NCI-H1105 (cell line): ENCODE results near the gene SEMA5A.

ENCODE experiments used
- DNase-seq: peaks from one replicate; lab custom pipeline; 2025; lab: John Stamatoyannopoulos, UW

Gene SEMA5A

GRCh38 chr5:9395706-9396105 lies 150.2 kb downstream of the SEMA5A start:
- no peak for DNase-seq

DNA sequence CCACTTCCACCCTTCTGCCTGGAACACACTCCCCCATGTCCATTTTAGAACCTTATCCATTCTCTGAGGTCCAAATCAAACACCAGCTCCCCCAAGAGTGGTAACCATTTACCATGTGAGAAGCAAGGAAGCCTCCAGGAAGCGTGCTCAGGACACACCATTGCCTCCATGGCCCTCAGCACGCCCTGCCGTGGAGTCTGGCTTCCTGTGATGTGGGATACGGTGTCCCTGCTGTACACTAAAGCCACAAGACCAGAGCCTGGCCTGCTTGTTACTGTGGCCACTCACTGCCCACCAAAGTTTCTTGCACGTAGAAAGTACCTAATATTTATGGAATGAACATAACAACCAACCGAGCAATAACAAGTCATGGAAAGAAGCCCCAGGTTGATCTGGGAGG lies 151.7 kb downstream of the SEMA5A start:
- no peak for DNase-seq

DNA sequence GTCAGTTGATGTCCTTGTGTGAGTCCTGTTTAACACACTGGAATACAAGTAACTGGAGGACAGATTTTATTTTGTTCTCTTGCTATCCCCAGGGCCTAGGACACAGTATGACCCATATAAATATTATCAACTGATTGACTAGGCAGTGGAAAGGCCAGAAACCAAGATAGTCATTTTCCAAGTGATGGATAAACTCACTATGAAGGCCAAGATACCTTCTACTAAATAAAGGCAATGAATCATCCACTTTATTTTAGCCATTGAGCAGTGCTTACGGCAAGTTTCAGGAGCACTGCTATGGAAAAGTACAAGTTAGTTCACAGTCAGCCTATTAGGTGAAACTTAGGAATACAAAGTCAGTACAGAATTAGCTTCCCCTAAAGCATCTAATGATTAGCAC lies 153.2 kb downstream of the SEMA5A start:
- DNase-seq, result no peak

DNA sequence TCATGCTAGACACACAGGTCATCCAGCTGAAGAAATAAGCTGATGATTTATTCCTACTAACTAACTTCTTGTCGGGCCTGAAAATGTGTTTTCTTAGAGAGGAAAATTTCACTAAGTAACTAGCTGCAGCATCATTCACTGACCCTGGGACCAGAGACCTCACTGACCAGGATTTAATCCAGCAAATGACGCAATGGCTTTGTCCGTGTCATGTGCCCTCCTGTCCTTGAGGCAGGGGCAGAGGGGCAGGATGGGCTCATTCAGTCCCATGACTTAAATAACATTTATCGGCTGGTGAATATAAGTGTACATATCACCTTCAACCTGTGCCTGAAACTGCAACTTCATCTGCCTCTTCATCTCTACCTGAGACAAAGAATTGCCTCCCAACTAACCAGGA lies 154.8 kb downstream of the SEMA5A start:
- DNase-seq, result no peak

- DNase-seq, result no peak
Observed at GRCh38 chr5:9390113-9390512, 155.8 kb downstream of the SEMA5A start.

GRCh38 chr5:9388941-9389674 lies 156.8 kb downstream of the SEMA5A start:
- no peak for DNase-seq

GRCh38 chr5:9387879-9388278 lies 158.0 kb downstream of the SEMA5A start:
- DNase-seq, result no peak

- no peak for DNase-seq
Observed at GRCh38 chr5:9386945-9387344, 158.9 kb downstream of the SEMA5A start.

DNA sequence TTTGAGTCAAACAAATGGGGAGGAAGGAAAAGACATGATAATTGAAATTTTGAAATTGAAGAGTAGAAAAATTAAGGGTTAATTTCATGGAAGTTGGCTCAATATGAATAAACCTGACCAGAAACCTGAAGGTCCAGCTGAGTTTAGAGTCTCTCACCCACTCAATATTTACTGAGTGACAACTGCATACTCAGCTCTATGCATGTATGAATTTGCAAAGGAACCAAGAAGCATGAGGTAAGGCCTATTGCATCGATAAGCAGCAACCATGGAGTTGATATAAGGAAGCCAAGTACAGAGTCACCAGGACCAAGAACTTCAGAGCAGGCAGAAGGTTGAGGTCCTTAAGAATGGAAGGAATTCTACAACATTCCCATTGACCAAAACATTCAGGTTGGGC lies 163.4 kb downstream of the SEMA5A start:
- DNase-seq, result no peak

GRCh38 chr5:9381464-9381863 lies 164.4 kb downstream of the SEMA5A start:
- DNase-seq, result no peak

GRCh38 chr5:9380109-9380508 lies 165.8 kb downstream of the SEMA5A start:
- DNase-seq, result no peak

GRCh38 chr5:9376363-9377117 lies 169.3 kb downstream of the SEMA5A start:
- no peak for DNase-seq

DNA sequence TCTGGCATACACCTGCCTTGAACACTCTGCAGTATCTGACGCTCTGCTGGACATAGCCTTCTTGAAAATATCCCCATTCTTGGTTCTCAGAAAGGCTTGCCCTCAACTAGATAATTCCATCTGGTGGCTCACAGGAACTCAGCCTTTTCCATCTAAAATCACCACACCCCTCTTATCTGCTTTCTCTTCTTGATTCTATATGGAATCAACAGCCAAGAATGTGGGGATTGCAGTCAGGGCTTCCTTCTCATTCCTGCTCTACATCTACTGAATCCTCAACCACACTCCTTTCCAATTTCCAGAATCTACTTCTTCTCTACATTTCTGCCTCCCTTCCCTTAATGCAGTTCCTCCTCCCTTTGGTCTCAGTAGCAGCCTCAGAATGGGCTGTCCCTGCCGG lies 170.1 kb downstream of the SEMA5A start:
- no peak for DNase-seq

DNA sequence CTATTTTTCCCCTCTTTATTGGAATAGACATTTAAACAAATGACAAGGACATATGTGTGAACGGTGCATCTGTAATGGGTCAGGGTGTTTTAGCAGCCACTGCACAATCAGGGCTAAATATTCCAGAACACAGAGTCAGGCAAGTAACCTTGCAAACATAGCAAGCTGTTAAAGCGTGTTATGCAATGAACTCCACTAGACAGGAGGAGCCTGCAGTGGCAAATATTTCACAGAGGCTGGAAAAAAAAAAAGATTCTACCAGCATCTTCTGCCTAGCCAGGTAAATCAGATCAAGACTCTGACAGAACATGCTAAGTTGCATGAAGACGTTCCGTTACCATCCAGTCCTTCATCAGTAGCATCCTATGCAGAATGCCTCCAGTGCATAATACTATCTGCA lies 171.8 kb downstream of the SEMA5A start:
- no peak for DNase-seq

DNA sequence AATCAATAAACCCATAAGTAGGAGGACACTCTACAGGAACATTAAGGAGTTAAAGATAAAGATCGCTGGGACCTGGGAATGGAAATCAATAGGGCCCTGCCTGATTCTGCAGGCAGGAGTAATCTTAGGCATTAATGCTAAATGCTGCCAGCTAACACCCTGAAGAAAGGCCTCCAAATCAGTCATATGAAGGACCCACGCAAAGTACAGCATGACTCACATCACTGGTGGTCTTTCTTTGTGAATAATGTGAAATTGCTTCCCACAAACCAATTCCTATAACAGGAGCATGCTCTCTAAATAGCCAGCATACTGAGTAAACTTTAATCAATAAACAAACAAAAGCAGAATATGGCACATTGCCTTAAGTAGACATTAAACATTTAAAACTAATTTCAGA lies 172.3 kb downstream of the SEMA5A start:
- no peak for DNase-seq

DNA sequence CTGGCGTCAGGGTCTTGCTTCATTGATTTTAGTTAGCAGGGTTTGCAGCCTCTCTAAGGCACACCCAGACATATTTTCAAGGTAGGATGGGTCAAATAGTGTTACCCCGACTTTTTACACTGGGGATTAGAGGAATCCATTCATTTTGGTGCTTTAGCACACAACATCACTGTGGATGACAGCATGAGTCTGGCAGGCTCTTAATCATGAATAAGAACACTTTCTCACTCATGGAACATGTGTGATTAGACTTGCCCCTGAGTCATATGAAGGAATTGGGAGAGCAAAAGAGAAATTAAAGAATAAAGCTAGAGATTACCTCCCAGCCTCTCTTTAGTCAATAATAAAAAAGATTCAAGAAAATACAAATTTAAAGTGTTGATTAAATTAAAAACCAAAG lies 175.6 kb downstream of the SEMA5A start:
- DNase-seq, result no peak

- DNase-seq, result no peak
Observed at GRCh38 chr5:9365512-9365911, 180.4 kb downstream of the SEMA5A start.

DNA sequence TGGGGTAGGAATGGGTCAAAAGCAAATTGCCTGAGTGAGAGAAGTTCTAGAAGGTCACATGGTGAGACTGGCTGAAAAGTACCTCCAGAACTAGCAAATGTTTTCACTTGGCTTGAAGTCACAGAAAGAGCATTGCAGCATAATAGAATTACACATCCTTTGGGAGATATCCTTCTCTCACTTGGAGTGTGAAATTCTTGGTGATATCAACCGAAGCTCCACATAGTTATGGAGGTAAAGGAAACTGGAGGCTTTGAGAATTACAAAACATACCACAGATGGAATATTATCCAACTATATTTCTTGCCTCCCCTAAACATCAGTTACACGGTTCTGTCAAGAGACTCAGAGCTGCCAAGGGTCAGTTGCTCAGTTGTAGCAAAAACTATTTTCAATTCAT lies 182.4 kb downstream of the SEMA5A start:
- DNase-seq, result no peak

- DNase-seq, result no peak
Observed at GRCh38 chr5:9363026-9363425, 182.8 kb downstream of the SEMA5A start.

- DNase-seq, result no peak
Observed at GRCh38 chr5:9362600-9362999, 183.3 kb downstream of the SEMA5A start.

- DNase-seq, result peak; percentile 8
Observed at GRCh38 chr5:9361835-9362234, 184.0 kb downstream of the SEMA5A start.

DNA sequence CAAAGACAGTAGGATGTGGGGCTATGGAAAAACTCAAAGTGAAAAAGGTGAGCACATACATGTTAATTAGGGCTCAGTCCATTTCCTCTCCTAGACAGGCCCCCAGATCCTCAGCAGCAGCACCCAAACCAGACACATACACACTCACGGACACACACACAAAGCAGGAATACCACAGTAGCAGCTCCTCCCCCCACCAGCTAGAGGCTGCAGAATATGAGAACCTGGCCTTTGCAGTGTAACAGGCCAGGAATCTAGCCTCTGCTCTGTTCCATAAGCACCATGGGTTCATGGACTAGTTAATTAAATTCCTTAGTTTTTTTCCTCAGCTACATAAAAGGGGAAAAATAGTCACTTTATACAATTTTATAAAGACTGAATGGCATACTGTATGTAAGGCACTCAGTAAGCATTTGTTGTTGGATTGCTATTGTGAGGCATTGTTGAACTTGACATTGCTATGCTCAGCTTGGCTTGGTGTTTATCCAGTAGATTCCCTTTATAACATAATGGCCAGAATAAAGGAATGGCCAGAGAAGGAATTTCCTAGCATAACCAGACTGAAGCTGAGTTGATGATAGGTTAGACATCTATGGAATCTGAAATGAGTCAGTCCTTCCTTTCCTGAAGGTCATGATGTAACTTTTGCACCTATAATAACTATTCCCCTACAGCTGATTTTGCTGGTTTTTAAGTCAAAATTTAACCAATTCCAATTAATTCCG lies 186.8 kb downstream of the SEMA5A start:
- no peak for DNase-seq

DNA sequence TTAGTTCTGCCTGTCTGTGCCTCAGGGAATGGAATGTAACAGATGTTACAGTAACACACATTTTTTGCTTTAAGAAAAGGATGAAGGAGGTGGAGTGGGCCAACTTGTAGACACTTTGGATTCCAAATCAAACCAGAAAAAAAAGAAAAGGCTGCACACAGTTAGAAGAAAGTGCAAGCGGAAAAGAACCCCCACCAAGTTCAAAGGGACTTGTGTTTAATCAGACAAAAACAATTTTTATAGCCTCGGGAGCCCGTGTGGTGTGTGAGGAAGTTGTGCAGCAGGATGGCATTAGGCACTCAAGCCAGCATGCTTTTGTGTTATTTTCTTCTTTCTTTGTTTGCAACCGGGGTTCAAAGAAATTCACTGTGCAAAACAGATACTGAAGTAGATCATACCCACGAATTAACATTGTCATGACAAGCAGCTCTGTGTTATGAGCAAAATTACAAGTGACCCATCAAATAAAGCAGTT lies 189.5 kb downstream of the SEMA5A start:
- no peak for DNase-seq
